IgD-negative memory B cell (primary cell): ENCODE results near the gene PLEKHG3. TPM values are rescaled to one million over a fixed set of nuclear protein-coding genes. Genes with fewer than 3 reads are reported as not detected.

Source experiments
- H3K27ac Mint-ChIP-seq, 3 donors: one replicate each; pipeline ENCODE4 v1.8.0; 2020 to 2022; ENCODE audit warnings: mild to moderate bottlenecking in 3 of 3, mixed read lengths in 3 of 3, moderate library complexity in 1 of 3
- H3K27me3 Mint-ChIP-seq: one replicate; pipeline ENCODE4 v1.8.0; 2021; ENCODE audit warnings: mixed read lengths
- H3K36me3 Mint-ChIP-seq: one replicate; pipeline ENCODE4 v1.8.0; 2020; ENCODE audit warnings: mild to moderate bottlenecking, mixed read lengths
- H3K4me1 Mint-ChIP-seq, 3 donors: one replicate each; pipeline ENCODE4 v1.8.0; 2020 to 2022; ENCODE audit warnings: mixed read lengths in 3 of 3, mild to moderate bottlenecking in 1 of 3
- H3K4me3 Mint-ChIP-seq, 4 donors: one replicate each; pipeline ENCODE4 v1.8.0; 2020 to 2022; ENCODE audit warnings: mild to moderate bottlenecking in 4 of 4, mixed read lengths in 4 of 4, moderate library complexity in 3 of 4
- H3K9me3 Mint-ChIP-seq, 3 donors: one replicate each; pipeline ENCODE4 v1.8.0; 2020 to 2021; ENCODE audit warnings: mixed read lengths in 3 of 3, mild to moderate bottlenecking in 1 of 3
- polyA plus RNA-seq: library from polyadenylated mRNA; unstranded; fragments of 300-500 nt; fragmentation: Illumina TruSeq; gene quantifications from one replicate; pipeline ENCODE4 v1.2.3, GENCODE V29; 2021

The PLEKHG3 gene
- polyA plus RNA-seq, 1 donor from 2014 or later: 4.7 TPM

DNA sequence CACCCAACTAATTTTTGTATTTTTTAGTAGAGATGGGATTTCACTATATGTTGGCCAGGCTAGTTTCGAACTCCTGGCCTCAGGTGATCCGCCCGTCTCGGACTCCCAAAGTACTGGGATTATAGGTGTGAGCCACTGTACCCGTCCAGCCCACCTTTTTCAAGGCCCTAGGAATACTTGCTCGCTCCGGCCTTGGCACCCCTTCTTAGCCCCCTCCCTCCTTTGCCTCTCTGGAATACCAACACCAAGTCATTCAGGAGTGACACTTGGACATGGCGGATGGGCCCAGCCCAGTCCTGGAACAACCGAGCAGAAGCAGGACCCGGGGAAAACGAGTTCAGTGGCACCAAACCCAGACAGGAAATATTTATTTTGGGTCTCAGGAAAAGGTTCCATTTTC is 29.1 kb downstream of the PLEKHG3 start:
- peaks cover 0 to 1% (median 0%) of the 10 kb centered on the region in 3 donors for H3K4me1 Mint-ChIP-seq
- no peaks in the 10 kb centered on the region for H3K36me3 Mint-ChIP-seq
- H3K4me3 Mint-ChIP-seq: no peak overlapping the region
- H3K9me3 Mint-ChIP-seq: no peaks in the 10 kb centered on the region
- H3K27ac Mint-ChIP-seq: no peak overlapping the region
- no peaks in the 10 kb centered on the region for H3K27me3 Mint-ChIP-seq

DNA sequence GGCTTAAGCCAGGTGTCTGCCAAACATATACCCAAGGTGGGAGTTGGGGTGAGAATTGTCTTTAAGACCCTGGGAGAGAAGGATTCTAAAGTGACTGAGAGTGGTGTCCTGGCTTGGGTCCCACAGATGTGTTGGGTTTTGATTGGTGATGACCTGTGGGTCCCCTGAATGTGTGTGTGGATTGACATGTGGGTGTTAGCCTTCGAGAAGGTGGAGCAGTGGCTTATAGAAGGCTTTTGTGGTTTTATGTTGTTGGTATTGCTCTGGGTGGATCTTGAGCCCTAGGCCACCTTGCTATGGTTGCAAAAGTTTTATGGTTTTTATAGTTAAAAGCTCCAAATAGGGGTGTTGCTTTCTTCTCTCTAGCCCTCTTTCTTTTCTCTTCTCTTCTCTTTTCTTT is 29.7 kb downstream of the PLEKHG3 start:
- Mint-ChIP-seq H3K4me3 (no peak overlapping the region), H3K4me1 (no peaks in the 10 kb centered on the region), H3K27ac (no peak overlapping the region), H3K27me3 (no peaks in the 10 kb centered on the region), H3K36me3 (no peaks in the 10 kb centered on the region), H3K9me3 (no peaks in the 10 kb centered on the region)

DNA sequence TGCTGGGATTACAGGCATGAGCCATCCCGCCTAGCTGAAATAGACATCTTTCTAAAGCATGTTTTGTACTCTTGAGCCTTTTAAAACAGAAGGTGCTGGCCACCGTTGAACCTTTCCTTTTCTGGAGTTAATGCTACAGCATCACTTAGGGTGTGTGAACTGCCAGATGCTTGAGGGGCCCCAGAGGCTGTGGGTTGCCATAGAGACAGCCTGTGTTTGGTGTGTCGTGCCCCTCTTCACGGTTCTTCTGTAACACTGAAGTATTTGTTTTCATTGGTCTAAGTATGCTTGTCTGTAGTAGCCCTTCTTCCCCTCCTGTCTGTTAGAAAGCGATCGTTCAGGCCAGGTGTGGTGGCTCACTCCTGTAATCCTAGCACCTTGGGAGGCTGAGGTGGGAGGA is 30.8 kb downstream of the PLEKHG3 start:
- Mint-ChIP-seq H3K4me1 (no peaks in the 10 kb centered on the region), H3K27ac (no peak overlapping the region), H3K36me3 (no peaks in the 10 kb centered on the region), H3K27me3 (no peaks in the 10 kb centered on the region), H3K4me3 (no peak overlapping the region), H3K9me3 (no peaks in the 10 kb centered on the region)

DNA sequence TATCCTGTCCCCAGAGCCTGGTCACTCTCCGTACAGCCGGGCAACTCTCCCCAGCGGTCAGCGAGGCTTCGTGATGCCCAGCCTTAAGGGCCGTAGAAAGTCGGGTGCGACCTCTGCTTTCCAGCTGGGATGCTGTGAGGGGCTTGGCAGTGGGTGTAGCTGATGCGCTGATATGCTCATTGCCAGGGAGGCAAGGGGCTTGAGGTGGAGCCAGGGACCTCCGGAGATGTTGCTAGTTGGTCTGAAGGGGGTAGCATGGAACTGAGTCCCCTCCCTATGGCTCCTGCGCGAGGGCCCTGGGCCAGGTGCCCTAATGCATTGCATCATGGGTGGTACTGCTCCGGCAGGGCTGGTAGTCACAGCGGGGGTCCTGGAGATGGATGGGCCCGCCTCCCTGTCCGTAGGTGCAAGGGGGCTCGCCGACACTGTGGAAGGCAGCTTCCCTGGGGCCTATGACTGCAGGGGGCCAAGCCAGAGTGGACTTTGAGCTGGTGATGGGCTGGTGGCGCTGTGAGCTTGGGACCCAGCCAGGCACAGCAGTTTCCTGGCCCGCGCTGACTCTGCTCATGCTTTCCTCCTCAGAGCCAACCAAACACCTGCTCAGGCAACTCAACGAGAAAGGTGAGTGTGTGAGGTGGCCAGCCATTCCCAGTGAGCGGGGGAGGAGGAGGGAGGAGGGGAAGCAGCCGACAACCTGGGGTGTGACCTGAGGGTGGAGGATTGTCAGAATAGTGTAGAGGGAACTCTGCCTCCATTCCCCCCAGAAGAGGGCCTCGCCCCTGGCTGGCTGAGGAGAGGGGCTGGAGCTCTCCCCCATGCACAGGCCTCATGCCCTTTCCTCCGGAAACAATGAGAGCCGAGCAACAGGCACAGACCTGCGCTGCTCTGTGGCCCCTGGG is 32.3 kb downstream of the PLEKHG3 start:
- Mint-ChIP-seq H3K4me1 (no peaks in the 10 kb centered on the region), H3K27me3 (no peaks in the 10 kb centered on the region), H3K36me3 (no peaks in the 10 kb centered on the region), H3K27ac (no peak overlapping the region), H3K9me3 (no peaks in the 10 kb centered on the region), H3K4me3 (no peak overlapping the region)

DNA sequence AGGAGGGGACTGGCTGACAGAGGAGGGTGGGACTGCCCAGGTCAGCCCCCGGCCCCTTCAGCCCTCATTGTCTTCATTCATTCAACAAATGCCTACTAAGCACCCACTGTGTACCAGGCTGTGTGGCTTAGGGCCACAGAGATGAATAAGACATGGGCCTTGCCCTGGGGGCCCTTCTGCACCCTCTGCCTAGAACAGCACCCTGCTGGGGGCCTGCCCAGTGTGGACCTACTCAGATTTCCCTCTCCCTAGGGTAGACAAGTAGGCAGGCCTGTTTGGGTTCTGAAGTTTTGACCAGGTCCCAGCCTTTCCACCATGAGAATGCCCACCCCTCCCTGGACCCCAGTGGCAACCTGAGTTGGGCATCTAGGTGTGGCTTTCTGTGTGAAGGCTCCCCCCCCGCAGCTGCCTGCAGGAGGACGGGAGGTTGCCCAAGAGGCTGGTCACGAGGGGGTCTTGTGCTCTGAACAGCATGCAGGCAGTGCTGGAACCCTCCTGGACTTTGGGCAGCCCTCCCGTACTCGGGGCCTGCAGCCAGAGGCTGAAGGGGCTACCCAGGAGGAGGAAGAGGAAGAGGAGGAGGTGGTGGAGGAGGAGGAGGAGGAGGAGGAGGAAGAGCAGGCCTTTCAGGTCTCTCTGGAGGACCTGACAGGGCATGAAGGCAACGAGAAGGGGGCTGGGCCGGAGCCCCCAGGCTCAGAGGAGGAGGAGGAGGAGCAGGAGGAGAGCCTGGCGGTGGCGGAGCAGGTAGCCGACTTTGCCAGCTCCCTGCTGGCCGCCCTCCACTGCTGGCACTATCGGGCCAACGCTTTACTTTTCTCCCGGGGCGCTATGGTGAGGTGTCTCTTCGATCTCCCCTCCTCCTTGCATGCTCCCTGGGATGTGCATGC is 33.4 kb downstream of the PLEKHG3 start:
- no peaks in the 10 kb centered on the region for H3K36me3 Mint-ChIP-seq
- H3K4me1 Mint-ChIP-seq: no peaks in the 10 kb centered on the region
- H3K9me3 Mint-ChIP-seq: no peaks in the 10 kb centered on the region
- H3K4me3 Mint-ChIP-seq: no peak overlapping the region
- H3K27me3 Mint-ChIP-seq: peaks cover 2% of the 10 kb centered on the region
- H3K27ac Mint-ChIP-seq: no peak overlapping the region

DNA sequence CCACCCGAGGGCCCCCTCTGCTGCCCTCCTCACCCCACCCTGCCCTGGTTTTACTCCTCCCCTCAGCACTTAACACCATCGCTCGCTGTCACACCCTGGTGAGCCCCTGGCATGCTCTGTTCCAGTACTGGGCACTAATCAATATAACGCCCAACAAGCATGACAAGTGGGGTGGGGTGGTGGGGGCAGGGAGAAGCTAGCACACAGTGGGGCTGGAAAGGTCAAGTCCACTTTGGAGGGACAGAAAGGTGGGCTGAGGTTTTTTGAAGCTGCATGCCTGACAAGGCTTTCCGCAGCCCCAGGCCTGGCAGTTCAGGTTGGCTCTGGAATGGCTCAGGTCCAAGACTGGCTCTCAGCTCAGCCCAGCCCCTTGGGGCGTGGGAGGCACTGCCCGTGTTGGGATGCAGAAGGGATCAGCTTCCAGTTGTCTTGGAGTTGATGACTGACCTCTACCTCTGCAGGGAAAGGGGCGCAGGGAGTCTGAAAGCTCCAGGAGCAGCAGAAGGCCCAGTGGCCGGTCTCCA is 34.1 kb downstream of the PLEKHG3 start:
- H3K27ac Mint-ChIP-seq: no peak overlapping the region
- H3K36me3 Mint-ChIP-seq: no peaks in the 10 kb centered on the region
- peaks cover 2% of the 10 kb centered on the region for H3K27me3 Mint-ChIP-seq
- H3K4me1 Mint-ChIP-seq: no peaks in the 10 kb centered on the region
- no peaks in the 10 kb centered on the region for H3K9me3 Mint-ChIP-seq
- H3K4me3 Mint-ChIP-seq: no peak overlapping the region

DNA sequence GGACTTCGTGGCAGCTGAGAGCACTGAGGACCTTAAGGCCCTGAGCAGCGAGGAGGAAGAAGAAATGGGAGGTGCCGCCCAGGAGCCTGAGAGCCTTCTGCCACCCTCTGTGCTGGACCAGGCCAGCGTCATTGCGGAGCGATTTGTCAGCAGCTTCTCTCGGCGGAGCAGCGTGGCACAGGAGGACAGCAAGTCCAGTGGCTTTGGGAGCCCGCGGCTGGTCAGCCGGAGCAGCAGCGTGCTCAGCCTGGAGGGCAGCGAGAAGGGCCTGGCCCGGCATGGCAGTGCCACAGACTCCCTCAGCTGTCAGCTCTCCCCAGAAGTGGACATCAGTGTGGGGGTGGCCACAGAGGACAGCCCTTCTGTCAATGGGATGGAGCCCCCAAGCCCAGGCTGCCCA is 37.0 kb downstream of the PLEKHG3 start:
- Mint-ChIP-seq H3K4me3 (no peak overlapping the region), H3K36me3 (no peaks in the 10 kb centered on the region), H3K9me3 (no peaks in the 10 kb centered on the region), H3K27me3 (peaks cover 2% of the 10 kb centered on the region), H3K4me1 (no peaks in the 10 kb centered on the region), H3K27ac (no peak overlapping the region)

DNA sequence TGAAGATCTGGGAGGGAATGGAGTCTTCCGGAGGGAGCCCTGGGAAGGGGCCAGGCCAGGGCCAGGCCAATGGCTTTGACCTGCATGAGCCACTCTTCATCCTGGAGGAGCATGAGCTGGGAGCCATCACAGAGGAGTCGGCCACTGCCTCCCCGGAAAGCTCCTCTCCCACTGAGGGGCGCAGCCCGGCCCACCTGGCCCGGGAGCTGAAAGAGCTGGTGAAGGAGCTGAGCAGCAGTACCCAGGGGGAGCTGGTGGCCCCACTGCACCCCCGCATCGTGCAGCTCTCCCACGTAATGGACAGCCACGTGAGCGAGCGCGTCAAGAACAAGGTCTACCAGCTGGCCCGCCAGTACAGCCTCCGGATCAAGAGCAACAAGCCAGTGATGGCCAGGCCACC is 37.7 kb downstream of the PLEKHG3 start:
- H3K27me3 Mint-ChIP-seq: peaks cover 2% of the 10 kb centered on the region
- no peaks in the 10 kb centered on the region for H3K9me3 Mint-ChIP-seq
- H3K4me1 Mint-ChIP-seq: no peaks in the 10 kb centered on the region
- H3K4me3 Mint-ChIP-seq: no peak overlapping the region
- H3K27ac Mint-ChIP-seq: no peak overlapping the region
- H3K36me3 Mint-ChIP-seq: no peaks in the 10 kb centered on the region

DNA sequence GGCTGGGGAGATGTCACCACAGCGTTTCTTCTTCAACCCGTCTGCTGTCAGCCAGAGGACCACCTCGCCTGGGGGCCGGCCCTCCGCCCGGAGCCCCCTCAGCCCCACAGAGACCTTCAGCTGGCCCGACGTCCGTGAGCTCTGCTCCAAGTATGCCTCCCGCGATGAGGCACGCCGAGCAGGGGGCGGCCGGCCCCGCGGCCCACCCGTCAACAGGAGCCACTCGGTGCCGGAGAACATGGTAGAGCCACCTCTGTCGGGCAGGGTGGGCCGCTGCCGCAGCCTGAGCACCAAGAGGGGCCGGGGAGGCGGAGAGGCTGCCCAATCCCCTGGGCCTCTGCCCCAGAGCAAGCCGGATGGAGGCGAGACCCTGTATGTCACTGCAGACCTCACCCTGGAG is 38.8 kb downstream of the PLEKHG3 start:
- Mint-ChIP-seq H3K27ac (no peak overlapping the region), H3K9me3 (no peaks in the 10 kb centered on the region), H3K36me3 (no peaks in the 10 kb centered on the region), H3K4me1 (no peaks in the 10 kb centered on the region), H3K4me3 (no peak overlapping the region), H3K27me3 (peaks cover 2% of the 10 kb centered on the region)

DNA sequence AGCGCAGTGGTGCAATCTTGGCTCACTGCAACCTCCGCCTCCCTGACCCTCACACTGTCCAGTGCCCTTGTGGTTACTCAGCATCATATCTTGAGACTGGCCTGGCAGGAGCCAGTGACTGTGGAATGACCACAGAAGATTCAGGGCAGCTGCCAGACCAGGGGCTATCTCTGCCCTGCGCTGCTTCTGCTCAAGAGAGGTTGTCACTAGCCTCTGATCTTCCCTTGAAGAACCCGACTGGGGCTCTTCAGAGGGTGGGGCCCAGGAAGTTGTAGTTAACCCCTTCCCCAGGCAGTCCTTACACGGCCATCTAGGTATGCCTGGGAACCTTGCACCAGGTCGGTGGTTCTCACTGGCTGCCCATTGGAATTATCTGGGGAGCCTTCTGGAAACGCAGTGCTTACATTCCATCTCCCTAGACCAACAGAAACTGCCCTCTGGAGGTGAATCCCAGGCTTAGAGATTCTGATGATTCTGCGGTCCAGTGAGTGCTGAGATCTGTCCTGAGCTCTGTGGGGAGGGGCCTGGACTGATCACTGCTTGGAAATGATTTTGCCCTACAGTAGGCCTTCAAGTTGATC is 41.4 kb downstream of the PLEKHG3 start:
- Mint-ChIP-seq H3K27ac (no peak overlapping the region), H3K36me3 (no peaks in the 10 kb centered on the region), H3K4me1 (no peaks in the 10 kb centered on the region), H3K9me3 (no peaks in the 10 kb centered on the region), H3K4me3 (no peak overlapping the region), H3K27me3 (peaks cover 2% of the 10 kb centered on the region)

DNA sequence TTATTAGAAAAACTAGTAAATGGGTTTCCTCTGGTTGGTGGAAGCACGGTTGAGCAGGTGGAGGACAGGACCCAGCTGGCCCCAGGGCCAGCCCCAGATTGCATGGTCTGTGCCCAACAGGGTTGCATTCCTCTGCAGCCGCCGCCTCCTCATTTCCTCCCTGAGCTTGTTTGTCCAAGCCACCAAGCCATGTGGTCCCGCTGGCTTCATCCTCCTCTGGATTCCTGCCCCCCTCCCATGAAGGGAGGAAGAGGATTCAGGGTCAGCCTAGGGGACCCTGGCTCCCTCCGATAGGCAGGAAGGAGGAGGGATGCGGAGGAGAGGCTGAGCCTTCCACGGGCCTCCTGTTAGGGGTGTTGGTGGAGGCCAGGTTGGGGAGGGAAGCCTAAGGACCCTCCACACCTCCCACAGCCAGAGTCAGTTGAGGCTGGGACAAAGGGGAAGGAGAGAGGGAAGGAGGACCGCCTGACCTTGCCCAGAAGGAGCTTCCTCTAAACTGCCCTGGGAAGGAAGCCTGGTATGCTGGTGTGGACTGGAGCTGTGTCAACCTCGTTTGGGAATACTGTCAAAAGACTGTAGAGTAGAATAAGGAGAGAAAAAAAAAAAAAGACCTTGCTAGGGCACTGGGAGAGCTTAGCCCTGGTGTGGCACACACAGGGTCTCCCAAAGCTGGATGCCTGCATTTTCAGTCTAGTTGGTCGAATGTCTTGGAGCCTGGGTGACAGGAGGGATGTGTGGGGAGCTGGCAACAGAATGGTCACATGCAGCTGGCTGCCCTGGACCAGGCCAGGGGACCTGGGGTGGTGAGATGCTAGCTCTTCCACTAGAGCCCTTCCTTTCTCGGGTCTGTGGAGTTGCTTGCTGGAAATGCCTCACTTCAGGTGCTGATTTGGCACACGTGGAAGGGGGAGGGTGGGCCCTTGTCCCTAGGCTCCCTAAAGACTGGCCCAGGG is 42.4 kb downstream of the PLEKHG3 start:
- no peaks in the 10 kb centered on the region for H3K9me3 Mint-ChIP-seq
- H3K36me3 Mint-ChIP-seq: no peaks in the 10 kb centered on the region
- peaks cover 2% of the 10 kb centered on the region for H3K27me3 Mint-ChIP-seq
- H3K4me1 Mint-ChIP-seq: no peaks in the 10 kb centered on the region
- H3K4me3 Mint-ChIP-seq: no peak overlapping the region
- no peak overlapping the region for H3K27ac Mint-ChIP-seq

DNA sequence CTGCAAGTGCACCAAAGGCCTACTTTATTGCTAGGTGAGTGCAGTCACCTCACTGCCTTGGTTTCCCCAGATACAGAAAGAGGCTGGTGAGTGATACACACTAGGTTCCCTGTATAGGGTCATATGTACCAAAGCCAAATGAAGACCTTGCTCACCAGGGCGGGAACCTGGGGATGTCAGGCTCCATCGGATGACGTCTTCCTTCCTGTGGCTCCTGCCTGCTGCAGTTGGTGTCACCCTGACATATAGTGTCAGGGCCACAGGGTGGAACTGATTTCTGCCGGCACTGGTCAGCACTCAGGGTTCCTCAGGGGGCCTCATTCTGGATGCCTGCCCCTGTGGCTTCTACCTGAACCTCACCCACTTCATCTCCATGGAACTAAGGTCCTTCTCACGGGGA is 43.1 kb downstream of the PLEKHG3 start:
- Mint-ChIP-seq H3K36me3 (no peaks in the 10 kb centered on the region), H3K9me3 (no peaks in the 10 kb centered on the region), H3K27me3 (no peaks in the 10 kb centered on the region), H3K27ac (no peak overlapping the region), H3K4me1 (no peaks in the 10 kb centered on the region), H3K4me3 (no peak overlapping the region)

DNA sequence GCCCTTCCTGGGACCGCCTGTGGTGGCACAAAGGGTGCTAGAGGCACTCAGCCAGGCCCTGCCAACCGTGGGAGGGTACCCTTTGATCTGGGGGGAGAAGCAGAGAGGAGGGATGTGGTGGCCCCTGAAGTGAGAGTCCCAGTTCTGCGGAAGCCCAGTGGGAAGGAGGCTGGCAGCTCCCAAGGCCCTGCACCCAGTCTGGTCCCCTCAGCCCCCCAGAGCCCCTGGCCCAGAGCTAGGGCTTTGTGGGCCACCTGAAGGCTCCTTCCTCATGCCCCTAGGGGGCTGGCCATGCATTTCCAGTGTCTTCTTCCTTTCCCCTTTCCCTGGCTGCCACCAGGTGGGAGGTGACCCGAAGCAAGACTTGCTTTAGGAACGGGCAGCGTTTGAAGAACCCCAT is 44.3 kb downstream of the PLEKHG3 start:
- no peak overlapping the region for H3K4me3 Mint-ChIP-seq
- H3K9me3 Mint-ChIP-seq: no peaks in the 10 kb centered on the region
- no peaks in the 10 kb centered on the region for H3K36me3 Mint-ChIP-seq
- no peaks in the 10 kb centered on the region for H3K4me1 Mint-ChIP-seq
- H3K27ac Mint-ChIP-seq: no peak overlapping the region
- H3K27me3 Mint-ChIP-seq: no peaks in the 10 kb centered on the region

DNA sequence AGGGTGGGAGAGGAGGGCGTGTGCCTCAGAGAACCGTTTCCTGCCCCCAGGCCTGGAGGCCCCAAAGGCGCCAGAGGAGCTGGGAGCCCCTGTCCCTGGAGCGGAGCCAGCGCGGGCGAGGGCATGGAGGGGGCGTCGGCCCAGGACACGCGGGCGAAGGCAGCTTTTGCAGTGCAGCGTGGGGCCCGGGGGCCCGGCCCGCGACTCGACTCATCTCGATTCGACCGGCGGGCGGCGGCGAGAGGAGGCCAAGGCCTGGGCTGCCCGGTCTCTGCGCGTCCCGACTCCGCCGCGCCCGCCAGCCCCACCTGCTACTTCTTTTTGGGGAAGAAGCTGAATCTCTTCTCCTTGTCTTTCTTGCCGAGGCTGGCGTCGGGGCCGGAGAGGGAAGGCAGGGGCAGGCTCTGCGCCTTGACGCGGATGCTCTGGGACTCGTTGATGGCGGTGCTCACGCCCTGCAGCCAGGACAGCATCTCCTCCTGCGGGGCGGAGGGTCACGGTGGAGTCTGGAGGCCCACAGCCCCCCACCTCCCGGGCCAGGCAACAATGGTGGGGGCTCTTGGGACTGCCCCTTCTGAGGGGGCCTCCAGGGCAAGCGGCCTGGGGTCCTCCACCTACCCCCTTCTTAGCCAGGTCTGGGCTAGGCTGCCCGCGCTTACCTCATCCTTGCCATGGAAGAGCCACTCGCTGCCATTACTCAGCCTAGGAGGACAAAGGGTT is 44.9 kb downstream of the PLEKHG3 start:
- Mint-ChIP-seq H3K27me3 (no peaks in the 10 kb centered on the region), H3K4me3 (no peak overlapping the region), H3K36me3 (no peaks in the 10 kb centered on the region), H3K4me1 (no peaks in the 10 kb centered on the region), H3K27ac (no peak overlapping the region), H3K9me3 (no peaks in the 10 kb centered on the region)
